HG03139 (cell line): ENCODE measurements around the gene ADH6.
"Not testable (repeated sequence)": the region's sequence is repeated elsewhere in the genome, so short reads cannot be mapped to it uniquely, and the experiment has no call there.

Source experiments
- ATAC-seq: cut with Tn5 transposase; IDR thresholded peaks from one replicate; pipeline ENCODE4 v1.9.1; 2021; ENCODE audit not compliant: unreplicated experiment

Gene ADH6

GRCh38 chr4:99200138-99200537, 18.9 kb downstream of the ADH6 start:
- ATAC-seq = no peak

- no peak for ATAC-seq
Observed at GRCh38 chr4:99190336-99190735, 28.7 kb downstream of the ADH6 start.

DNA sequence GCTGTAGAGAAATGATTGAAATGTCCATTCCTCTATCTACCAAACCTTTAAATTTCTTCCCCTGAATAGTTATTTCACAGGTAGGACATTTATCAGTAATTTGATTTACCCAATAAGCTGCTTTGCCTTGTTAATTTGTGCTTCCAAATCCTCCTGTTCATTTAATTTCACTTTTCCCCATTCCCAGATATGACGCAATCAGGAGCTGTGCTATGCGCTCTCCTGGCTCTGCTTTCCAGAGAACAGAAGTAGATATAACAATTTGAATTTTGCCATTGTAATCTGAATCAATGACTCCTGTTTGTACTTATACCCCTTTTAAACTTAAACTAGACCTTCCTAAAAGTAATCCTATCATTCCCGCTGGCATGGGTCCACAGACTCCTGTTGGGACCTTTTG, 29.1 kb downstream of the ADH6 start:
- not testable (repeated sequence) for ATAC-seq

GRCh38 chr4:99186029-99186428, 33.0 kb downstream of the ADH6 start:
- ATAC-seq = no peak

GRCh38 chr4:99185581-99185980, 33.5 kb downstream of the ADH6 start:
- no peak for ATAC-seq

- no peak for ATAC-seq
Observed at GRCh38 chr4:99180382-99181070, 38.5 kb downstream of the ADH6 start.

DNA sequence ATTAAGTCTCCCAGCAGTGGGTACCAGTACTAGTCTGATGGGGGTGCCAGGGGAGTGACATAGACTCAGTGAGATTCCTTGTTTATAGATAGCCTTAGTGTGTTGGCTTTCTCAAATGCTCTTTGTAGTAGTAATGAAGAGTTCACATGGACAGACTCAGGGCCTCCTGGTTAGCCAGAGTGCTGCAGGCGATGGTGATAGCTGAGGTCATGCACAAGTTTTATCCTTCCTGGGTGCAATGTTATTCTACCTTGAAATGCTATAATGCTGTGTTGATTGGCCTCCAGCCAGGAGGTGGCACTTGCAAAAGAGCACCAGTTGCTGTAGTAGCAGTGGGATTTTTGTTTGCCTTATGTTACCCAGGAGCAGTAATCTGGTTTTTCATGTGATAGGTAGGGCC, 39.4 kb downstream of the ADH6 start:
- ATAC-seq = no peak

- no peak for ATAC-seq
Observed at GRCh38 chr4:99179178-99179577, 39.9 kb downstream of the ADH6 start.

DNA sequence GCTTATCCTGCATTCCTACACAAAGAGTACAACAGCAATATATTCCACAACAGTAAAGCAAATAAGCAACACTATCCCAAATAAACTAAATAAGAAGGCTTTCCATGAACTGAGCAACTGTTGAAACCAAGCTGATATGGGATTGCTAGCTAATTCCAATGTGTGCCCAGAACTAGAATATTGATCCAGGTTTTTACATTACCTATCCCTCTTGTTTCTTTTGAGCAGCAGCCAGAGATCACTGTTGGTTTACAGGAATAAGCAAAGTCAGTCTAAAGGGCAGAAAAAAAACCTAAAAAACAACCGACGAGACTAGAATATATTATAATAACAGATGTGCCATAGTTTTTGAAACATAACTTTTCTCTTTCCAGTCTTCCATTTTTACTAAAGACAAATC, 52.5 kb downstream of the ADH6 start:
- no peak for ATAC-seq

- ATAC-seq = no peak
Observed at GRCh38 chr4:99165978-99166377, 53.1 kb downstream of the ADH6 start.

DNA sequence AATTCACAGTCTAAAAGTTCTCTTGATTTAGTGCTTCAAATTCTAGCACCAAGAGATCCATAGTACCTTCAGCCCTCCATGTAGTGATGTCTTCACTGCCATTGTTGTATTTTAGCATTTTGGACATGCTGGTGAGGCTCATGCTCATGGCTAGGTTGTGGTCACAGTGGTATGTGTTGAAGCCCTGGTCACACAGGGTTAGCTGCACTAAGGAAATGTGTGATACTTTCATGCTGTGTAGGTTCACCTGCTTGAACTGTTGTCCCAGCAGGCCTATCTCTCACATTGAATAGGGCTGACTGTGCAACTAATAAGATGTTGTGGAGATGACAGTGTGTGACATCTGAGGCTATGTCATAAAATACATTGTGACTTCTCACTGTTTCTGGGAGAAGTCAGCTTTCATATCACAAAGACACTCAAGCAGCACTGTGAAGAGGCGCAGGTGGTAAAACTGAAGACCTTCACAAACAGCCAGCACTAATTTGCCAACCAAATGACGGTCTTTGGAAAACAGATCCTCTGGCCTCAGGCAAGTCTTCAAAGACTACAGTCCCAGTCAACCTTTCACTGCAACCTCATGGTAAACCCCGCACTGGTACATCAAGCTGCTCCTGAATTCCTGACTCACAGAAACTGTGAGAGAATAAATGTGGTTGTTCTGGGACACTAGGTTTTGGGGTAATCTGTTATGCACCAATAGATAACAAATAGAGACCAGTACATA, 57.5 kb downstream of the ADH6 start:
- ATAC-seq = no peak

DNA sequence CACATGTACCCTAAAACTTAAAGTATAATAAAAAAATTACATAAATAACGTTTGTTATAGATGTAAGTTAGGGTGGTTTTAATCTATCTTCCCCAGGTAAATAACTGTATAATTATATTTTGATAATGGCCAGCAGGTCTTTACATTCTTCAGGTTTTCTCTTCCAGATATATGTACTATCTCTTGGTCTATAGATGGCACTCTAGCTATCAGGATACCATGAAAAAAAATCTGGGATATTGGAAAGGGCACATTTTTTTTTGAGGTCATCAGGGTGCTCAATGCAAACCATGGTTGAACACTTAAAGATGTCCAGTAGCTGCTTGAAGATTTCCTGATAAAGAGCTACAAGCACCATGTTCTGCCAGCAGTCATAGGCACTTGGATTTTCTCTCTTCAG, 59.3 kb downstream of the ADH6 start:
- ATAC-seq = no peak

- ATAC-seq = no peak
Observed at GRCh38 chr4:99157478-99157935, 61.5 kb downstream of the ADH6 start.

GRCh38 chr4:99156992-99157391, 62.1 kb downstream of the ADH6 start:
- no peak for ATAC-seq

DNA sequence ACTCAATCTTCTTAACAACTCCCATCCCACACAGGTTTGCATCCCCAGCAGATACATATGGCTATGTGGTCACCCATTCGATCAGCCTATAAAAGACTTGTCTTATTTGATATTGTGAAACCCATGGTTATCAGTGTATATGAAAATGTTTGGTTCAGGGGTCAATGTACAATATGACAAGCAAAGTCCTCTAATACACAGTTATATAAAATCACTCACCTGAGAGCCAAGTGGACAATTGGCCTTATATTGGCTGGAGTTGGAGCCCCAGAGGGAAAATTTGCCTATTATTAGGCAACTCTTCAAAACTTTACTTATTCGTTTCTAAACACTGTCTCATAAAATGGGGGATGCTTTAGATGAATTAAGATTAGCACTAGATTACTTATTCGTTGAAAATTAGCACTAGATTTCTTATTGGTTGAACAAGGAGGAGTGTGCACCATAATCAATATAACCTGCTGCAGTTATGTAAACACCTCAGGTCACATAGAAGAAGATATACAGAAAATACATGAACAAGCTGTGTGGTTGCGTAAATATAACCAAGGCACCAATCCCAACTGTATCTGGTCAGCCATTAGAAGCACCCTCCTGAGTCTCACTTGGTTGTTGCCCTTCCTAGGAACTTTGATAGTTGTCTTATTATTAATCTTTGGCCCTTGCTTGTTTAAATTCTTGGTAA, 64.2 kb downstream of the ADH6 start:
- ATAC-seq = no peak
